Gastrocnemius medialis (tissue), 4 donors: Measurements from ENCODE around the gene PPP1R12A.

ENCODE experiments used
- POLR2A ChIP-seq, 2 donors: fragments of 450-650 bp; IDR thresholded peaks; one replicate each; pipeline ENCODE4 v1.6.1; 2017; ENCODE audit warnings: antibody characterized with exemption in 2 of 2, mild to moderate bottlenecking in 2 of 2, moderate library complexity in 2 of 2
- TF ChIP-seq, protein P1 (sequence below), 5 experiments: fragments of 450-650 bp in 3 of 5; fragments of 200-600 bp in 2 of 5; sonication (generic) in 2 of 5; IDR thresholded peaks in 4 of 5; conservative IDR thresholded peaks in 1 of 5; 1 replicate in 4 of 5; 2 replicates in 1 of 5; pipeline ENCODE4 v1.5.1; 2016 to 2019; ENCODE audit warnings: antibody characterized with exemption in 5 of 5, mild to moderate bottlenecking in 3 of 5, moderate library complexity in 3 of 5

GRCh38 chr12:79954037-79954610, 19.2 kb upstream of the PPP1R12A start:
- TF ChIP-seq, protein P1, sequence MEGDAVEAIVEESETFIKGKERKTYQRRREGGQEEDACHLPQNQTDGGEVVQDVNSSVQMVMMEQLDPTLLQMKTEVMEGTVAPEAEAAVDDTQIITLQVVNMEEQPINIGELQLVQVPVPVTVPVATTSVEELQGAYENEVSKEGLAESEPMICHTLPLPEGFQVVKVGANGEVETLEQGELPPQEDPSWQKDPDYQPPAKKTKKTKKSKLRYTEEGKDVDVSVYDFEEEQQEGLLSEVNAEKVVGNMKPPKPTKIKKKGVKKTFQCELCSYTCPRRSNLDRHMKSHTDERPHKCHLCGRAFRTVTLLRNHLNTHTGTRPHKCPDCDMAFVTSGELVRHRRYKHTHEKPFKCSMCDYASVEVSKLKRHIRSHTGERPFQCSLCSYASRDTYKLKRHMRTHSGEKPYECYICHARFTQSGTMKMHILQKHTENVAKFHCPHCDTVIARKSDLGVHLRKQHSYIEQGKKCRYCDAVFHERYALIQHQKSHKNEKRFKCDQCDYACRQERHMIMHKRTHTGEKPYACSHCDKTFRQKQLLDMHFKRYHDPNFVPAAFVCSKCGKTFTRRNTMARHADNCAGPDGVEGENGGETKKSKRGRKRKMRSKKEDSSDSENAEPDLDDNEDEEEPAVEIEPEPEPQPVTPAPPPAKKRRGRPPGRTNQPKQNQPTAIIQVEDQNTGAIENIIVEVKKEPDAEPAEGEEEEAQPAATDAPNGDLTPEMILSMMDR (IDR thresholded peaks at IDR 0.05 in 4 of 5, conservative IDR thresholded peaks at IDR 0.05 in 1 of 5), result no peak
- TF ChIP-seq POLR2A (IDR thresholded peaks at IDR 0.05), result no peak
